Measurements from ENCODE around the gene PEX16. TPM values are rescaled to one million over a fixed set of nuclear protein-coding genes. Genes with fewer than 3 reads are reported as not detected.

Gene PEX16
- polyA plus RNA-seq, 1 donor from 2014 or later = 61.1 TPM

DNA sequence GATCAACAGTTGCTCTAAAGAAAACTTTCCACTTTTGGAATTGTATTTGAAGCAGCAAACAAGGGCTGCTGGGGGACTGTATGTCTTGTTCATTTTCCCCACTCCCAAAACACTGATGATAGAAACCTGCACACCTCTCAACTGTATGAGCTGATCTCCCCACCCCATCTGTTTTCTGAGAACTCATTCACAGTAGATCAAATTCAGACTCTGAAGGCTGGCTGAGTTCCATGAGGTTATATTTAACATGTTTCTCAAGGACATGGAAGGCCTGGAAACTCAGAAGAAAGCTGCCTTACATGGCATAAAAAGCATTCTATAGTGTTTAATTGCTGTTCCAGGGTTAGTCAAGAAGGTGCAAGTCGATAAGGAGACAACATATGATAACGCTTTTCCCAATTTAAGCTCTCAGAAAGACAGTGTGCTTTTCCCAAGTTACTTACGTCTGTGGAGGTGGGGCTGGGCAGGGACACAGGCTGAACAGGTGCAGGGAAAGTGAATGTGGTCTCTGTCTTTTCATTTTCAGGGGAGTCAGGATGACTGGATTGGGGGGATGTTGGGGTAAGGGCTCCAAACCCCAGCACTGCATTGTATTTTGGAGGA lies 27.8 kb upstream of the PEX16 start:
- Histone ChIP-seq H3K4me3 (ENCODE audit: low read length) (no peak overlapping the region), H3K79me2 (replicated peaks; ENCODE audit: insufficient read depth, low read length) (no peaks in the 10 kb centered on the region), H3K4me2 (ENCODE audit: low read length) (no peak overlapping the region), H3F3A (ENCODE audit: insufficient read depth, low read length, poor library complexity, severe bottlenecking) (no peaks in the 10 kb centered on the region), H3K27me3 (ENCODE audit: insufficient read depth, low read depth, low read length) (no peaks in the 10 kb centered on the region), H3K9me3 (ENCODE audit: low read length) (no peaks in the 10 kb centered on the region), H3K27ac (ENCODE audit: low read length) (no peak overlapping the region), H4K20me1 (ENCODE audit: insufficient read depth) (no peaks in the 10 kb centered on the region), H3K36me3 (ENCODE audit: insufficient read depth, low read length) (no peaks in the 10 kb centered on the region), H3K9me2 (ENCODE audit: insufficient read depth, low read length) (no peaks in the 10 kb centered on the region), H3K9ac (ENCODE audit: low read length) (no peak overlapping the region), H2AFZ (ENCODE audit: low read depth, low read length) (no peak overlapping the region)
- TF ChIP-seq EP300 (conservative IDR thresholded peaks at IDR 0.05; ENCODE audit: poor library complexity, severe bottlenecking) (no peak), RAD21 (conservative IDR thresholded peaks at IDR 0.05) (no peak), SMC3 (conservative IDR thresholded peaks at IDR 0.05; ENCODE audit: poor library complexity) (no peak), MXI1 (conservative IDR thresholded peaks at IDR 0.05; ENCODE audit: poor library complexity, severe bottlenecking) (no peak), POLR2AphosphoS5 (IDR thresholded peaks at IDR 0.05) (no peak), TAF1 (IDR thresholded peaks at IDR 0.05; ENCODE audit: low read depth) (no peak), EZH2 (IDR thresholded peaks at IDR 0.05; ENCODE audit: borderline replicate concordance, insufficient read depth, low read length, poor library complexity, severe bottlenecking) (no peak)
- TF ChIP-seq, protein P1, sequence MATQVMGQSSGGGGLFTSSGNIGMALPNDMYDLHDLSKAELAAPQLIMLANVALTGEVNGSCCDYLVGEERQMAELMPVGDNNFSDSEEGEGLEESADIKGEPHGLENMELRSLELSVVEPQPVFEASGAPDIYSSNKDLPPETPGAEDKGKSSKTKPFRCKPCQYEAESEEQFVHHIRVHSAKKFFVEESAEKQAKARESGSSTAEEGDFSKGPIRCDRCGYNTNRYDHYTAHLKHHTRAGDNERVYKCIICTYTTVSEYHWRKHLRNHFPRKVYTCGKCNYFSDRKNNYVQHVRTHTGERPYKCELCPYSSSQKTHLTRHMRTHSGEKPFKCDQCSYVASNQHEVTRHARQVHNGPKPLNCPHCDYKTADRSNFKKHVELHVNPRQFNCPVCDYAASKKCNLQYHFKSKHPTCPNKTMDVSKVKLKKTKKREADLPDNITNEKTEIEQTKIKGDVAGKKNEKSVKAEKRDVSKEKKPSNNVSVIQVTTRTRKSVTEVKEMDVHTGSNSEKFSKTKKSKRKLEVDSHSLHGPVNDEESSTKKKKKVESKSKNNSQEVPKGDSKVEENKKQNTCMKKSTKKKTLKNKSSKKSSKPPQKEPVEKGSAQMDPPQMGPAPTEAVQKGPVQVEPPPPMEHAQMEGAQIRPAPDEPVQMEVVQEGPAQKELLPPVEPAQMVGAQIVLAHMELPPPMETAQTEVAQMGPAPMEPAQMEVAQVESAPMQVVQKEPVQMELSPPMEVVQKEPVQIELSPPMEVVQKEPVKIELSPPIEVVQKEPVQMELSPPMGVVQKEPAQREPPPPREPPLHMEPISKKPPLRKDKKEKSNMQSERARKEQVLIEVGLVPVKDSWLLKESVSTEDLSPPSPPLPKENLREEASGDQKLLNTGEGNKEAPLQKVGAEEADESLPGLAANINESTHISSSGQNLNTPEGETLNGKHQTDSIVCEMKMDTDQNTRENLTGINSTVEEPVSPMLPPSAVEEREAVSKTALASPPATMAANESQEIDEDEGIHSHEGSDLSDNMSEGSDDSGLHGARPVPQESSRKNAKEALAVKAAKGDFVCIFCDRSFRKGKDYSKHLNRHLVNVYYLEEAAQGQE (IDR thresholded peaks at IDR 0.05; ENCODE audit: borderline replicate concordance) = no peak
- TF ChIP-seq, protein P2, sequence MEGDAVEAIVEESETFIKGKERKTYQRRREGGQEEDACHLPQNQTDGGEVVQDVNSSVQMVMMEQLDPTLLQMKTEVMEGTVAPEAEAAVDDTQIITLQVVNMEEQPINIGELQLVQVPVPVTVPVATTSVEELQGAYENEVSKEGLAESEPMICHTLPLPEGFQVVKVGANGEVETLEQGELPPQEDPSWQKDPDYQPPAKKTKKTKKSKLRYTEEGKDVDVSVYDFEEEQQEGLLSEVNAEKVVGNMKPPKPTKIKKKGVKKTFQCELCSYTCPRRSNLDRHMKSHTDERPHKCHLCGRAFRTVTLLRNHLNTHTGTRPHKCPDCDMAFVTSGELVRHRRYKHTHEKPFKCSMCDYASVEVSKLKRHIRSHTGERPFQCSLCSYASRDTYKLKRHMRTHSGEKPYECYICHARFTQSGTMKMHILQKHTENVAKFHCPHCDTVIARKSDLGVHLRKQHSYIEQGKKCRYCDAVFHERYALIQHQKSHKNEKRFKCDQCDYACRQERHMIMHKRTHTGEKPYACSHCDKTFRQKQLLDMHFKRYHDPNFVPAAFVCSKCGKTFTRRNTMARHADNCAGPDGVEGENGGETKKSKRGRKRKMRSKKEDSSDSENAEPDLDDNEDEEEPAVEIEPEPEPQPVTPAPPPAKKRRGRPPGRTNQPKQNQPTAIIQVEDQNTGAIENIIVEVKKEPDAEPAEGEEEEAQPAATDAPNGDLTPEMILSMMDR (IDR thresholded peaks at IDR 0.05; ENCODE audit: poor library complexity, severe bottlenecking) = no peak

DNA sequence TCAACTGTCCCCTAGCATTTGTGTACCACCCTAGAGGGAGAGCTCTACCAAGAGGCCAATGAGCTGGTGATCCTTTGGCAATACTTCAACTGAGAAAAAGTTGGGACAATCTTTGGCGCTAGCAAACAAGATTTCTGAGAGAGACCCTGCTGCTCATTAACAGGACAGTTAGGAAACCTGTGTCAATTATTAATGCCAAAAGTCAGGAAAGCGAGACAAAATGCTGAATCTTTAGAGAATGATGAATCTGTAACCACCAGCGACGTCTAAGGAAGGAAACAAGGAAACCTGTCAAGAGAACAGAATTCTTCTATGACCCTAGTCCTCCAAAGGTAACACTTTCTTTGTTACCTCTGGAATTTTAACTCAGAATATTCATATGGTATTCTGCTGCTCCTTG lies 24.7 kb upstream of the PEX16 start:
- H4K20me1 ChIP-seq (ENCODE audit: insufficient read depth) = no peaks in the 10 kb centered on the region
- H3K79me2 ChIP-seq (replicated peaks; ENCODE audit: insufficient read depth, low read length) = no peaks in the 10 kb centered on the region
- H3K27ac ChIP-seq (ENCODE audit: low read length) = no peak overlapping the region
- H3K36me3 ChIP-seq (ENCODE audit: insufficient read depth, low read length) = no peaks in the 10 kb centered on the region
- no peaks in the 10 kb centered on the region for H3F3A ChIP-seq (ENCODE audit: insufficient read depth, low read length, poor library complexity, severe bottlenecking)
- no peak overlapping the region for H3K4me2 ChIP-seq (ENCODE audit: low read length)
- TF ChIP-seq POLR2AphosphoS5 (IDR thresholded peaks at IDR 0.05) = no peak
- no peak for TF ChIP-seq SMC3 (conservative IDR thresholded peaks at IDR 0.05; ENCODE audit: poor library complexity)
- TF ChIP-seq RAD21 (conservative IDR thresholded peaks at IDR 0.05) = no peak
- no peak for TF ChIP-seq EP300 (conservative IDR thresholded peaks at IDR 0.05; ENCODE audit: poor library complexity, severe bottlenecking)
- TF ChIP-seq TAF1 (IDR thresholded peaks at IDR 0.05; ENCODE audit: low read depth) = no peak
- no peak for TF ChIP-seq EZH2 (IDR thresholded peaks at IDR 0.05; ENCODE audit: borderline replicate concordance, insufficient read depth, low read length, poor library complexity, severe bottlenecking)
- no peaks in the 10 kb centered on the region for H3K27me3 ChIP-seq (ENCODE audit: insufficient read depth, low read depth, low read length)
- H3K9ac ChIP-seq (ENCODE audit: low read length) = no peak overlapping the region
- no peak overlapping the region for H2AFZ ChIP-seq (ENCODE audit: low read depth, low read length)
- no peaks in the 10 kb centered on the region for H3K9me2 ChIP-seq (ENCODE audit: insufficient read depth, low read length)
- no peak overlapping the region for H3K4me3 ChIP-seq (ENCODE audit: low read length)
- H3K9me3 ChIP-seq (ENCODE audit: low read length) = no peaks in the 10 kb centered on the region
